Lower lobe of right lung (tissue), 2 donors: ENCODE results near the gene PDE4D. TPM values are rescaled to one million over a fixed set of nuclear protein-coding genes. Genes with fewer than 3 reads are reported as not detected.
"Not testable (repeated sequence)": the region's sequence is repeated elsewhere in the genome, so short reads cannot be mapped to it uniquely, and the experiment has no call there.

ENCODE experiments used
- ATAC-seq, 2 donors: fragments of 200-7000 bp; cut with Tn5 transposase; one replicate each; pipeline ENCODE4 v1.9.1; 2020 to 2022; ENCODE audit warnings: mild to moderate bottlenecking in 2 of 2, moderate library complexity in 2 of 2
- DNase-seq: peaks from one replicate; pipeline ENCODE4 v3.0.0-alpha.2; 2020
- H3K27ac ChIP-seq: fragments of 200-600 bp; one replicate; pipeline ENCODE4 v1.8.0; 2022
- H3K27me3 ChIP-seq: fragments of 200-600 bp; one replicate; pipeline ENCODE4 v1.8.0; 2022; ENCODE audit warnings: low read depth
- H3K36me3 ChIP-seq: fragments of 200-600 bp; one replicate; pipeline ENCODE4 v1.8.0; 2022; ENCODE audit warnings: mild to moderate bottlenecking
- H3K4me1 ChIP-seq: fragments of 200-600 bp; one replicate; pipeline ENCODE4 v1.8.0; 2022
- H3K4me3 ChIP-seq: fragments of 200-600 bp; one replicate; pipeline ENCODE4 v1.8.0; 2022; ENCODE audit warnings: mild to moderate bottlenecking
- H3K9me3 ChIP-seq: fragments of 200-600 bp; one replicate; pipeline ENCODE4 v1.8.0; 2022
- intact Hi-C: fragments of 100-400 bp; cut with DNase I; formaldehyde crosslinking; loops from one replicate; pipeline ENCODE4 v1.11.0; 2022
- total RNA-seq: library from RNA; stranded (reverse); fragmentation: NEBNext Ultra II Directional; extraction: Animal tissue kit (Norgen Biotek cat#: 25700); gene quantifications from one replicate; pipeline ENCODE4 v1.2.1, GENCODE V29; 2021
- TF ChIP-seq, protein P1 (sequence below): fragments of 200-600 bp; IDR thresholded peaks from one replicate; pipeline ENCODE4 v1.8.0; 2022; ENCODE audit warnings: antibody characterized with exemption, mild to moderate bottlenecking
- donor health status: DM: no; HTN: yes; CAD: no; lungs with severe emphysema.

The PDE4D gene
- total RNA-seq, 1 donor from 2014 or later = 71.3 TPM

DNA sequence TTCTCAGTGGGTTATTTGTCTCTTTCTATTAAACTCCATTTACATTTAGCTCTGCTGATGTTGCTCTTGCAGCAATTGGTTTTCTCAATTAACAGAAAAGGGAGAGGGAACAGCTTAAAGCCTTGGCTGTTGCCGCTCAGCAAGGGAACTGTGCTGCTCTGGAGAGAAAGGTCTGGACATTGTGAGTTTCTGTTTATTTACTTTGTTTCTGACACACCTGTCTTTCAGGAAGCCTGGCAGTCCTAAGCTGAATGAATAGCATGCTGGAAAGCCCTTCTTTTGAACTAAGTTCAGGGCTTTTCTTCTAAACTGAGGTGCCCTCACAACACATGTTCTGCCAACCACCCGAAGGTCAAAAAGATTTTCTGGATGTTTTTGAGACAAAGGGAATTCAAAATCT lies 491.9 kb downstream of the PDE4D start:
- no peak overlapping the region for H3K4me3 ChIP-seq
- ATAC-seq (no peak), DNase-seq (no peak)
- TF ChIP-seq, protein P1, sequence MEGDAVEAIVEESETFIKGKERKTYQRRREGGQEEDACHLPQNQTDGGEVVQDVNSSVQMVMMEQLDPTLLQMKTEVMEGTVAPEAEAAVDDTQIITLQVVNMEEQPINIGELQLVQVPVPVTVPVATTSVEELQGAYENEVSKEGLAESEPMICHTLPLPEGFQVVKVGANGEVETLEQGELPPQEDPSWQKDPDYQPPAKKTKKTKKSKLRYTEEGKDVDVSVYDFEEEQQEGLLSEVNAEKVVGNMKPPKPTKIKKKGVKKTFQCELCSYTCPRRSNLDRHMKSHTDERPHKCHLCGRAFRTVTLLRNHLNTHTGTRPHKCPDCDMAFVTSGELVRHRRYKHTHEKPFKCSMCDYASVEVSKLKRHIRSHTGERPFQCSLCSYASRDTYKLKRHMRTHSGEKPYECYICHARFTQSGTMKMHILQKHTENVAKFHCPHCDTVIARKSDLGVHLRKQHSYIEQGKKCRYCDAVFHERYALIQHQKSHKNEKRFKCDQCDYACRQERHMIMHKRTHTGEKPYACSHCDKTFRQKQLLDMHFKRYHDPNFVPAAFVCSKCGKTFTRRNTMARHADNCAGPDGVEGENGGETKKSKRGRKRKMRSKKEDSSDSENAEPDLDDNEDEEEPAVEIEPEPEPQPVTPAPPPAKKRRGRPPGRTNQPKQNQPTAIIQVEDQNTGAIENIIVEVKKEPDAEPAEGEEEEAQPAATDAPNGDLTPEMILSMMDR = no peak
- no peaks in the 10 kb centered on the region for H3K4me1 ChIP-seq
- H3K27me3 ChIP-seq = no peaks in the 10 kb centered on the region
- H3K9me3 ChIP-seq = no peaks in the 10 kb centered on the region
- H3K36me3 ChIP-seq = no peaks in the 10 kb centered on the region
- intact Hi-C loops = no loop called here
- H3K27ac ChIP-seq = no peak overlapping the region

DNA sequence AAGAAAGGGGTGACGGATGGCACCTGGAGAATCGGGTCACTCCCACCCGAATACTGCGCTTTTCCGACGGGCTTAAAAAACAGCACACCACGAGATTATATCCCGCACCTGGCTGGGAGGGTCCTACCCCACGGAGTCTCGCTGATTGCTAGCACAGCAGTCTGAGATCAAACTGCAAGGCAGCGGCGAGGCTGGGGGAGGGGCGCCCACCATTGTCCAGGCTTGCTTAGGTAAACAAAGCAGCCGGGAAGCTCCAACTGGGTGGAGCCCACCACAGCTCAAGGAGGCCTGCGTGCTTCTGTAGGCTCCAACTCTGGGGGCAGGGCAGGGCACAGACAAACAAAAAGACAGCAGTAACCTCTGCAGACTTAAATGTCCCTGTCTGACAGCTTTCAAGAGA lies 498.6 kb downstream of the PDE4D start:
- H3K27me3 ChIP-seq, intact Hi-C loops, H3K36me3 ChIP-seq, H3K27ac ChIP-seq, DNase-seq, H3K9me3 ChIP-seq, H3K4me1 ChIP-seq, ATAC-seq, H3K4me3 ChIP-seq: not testable (repeated sequence)

DNA sequence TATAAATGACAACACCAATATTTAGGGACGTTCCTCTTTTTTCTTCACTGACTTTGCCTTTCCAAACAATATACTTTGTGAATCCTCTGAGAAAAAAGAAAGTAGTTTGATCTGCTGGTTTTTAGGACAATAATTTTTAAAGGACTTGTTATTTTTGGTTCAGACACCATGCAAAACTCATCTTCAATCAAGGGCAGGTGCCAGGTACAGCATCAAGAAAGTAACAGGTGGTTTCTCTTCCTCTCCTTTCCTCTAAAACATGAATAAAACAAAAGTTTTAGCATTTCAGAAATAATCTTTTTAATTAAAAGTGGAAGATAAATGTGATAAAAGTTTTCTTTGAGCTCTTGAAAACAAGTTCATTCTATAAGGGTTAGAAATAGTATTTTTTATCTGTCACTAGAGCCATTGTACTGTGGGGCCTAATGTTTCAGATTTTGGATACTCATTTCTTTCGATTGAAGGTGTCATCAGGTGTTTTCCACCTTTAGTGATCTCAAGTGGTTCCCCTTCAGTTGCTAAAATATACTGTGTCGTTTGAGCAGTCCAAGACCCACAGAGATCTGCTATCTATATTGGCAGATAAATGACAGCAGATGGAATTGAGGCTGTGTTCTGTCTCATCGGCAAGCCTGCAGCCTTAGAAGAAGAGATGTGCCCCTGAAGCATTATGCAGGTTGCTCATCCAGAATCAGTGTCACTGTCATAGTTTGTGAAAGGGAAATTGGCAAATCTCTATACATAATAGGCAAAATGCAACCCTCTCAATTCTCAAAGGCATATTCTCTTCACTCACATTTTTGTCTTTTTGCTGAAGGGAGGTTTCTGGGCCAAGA lies 499.7 kb downstream of the PDE4D start:
- DNase-seq (no peak), ATAC-seq (no peak)
- intact Hi-C loops = no loop called here
- no peaks in the 10 kb centered on the region for H3K27me3 ChIP-seq
- H3K36me3 ChIP-seq = no peaks in the 10 kb centered on the region
- no peaks in the 10 kb centered on the region for H3K9me3 ChIP-seq
- no peak overlapping the region for H3K4me3 ChIP-seq
- H3K4me1 ChIP-seq = no peaks in the 10 kb centered on the region
- no peak overlapping the region for H3K27ac ChIP-seq
- TF ChIP-seq, protein P1 = no peak

DNA sequence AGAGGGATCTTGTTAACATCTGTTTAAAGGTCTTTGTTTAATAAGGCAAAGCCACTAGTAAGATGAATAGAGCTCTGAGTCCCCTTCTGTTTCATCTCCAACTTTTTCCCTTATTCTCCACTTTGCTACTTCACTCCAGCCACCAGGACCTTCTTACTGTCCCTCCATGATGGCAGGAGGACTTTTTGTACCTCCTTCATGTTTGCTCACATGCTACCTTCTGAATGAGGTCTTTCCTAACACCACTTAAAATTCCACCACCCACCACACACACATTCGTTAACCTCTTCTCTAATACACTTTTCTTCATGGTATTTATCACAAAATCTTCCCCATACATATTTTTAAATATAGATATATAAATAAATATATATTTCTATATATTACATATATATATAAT lies 501.9 kb downstream of the PDE4D start:
- peak in 1 of 2 donors; percentile 59 for ATAC-seq
- H3K9me3 ChIP-seq = no peaks in the 10 kb centered on the region
- no peak overlapping the region for H3K4me3 ChIP-seq
- intact Hi-C loops = no loop called here
- DNase-seq = no peak
- H3K27ac ChIP-seq = no peak overlapping the region
- no peaks in the 10 kb centered on the region for H3K36me3 ChIP-seq
- H3K27me3 ChIP-seq = no peaks in the 10 kb centered on the region
- TF ChIP-seq, protein P1 = no peak
- H3K4me1 ChIP-seq = no peaks in the 10 kb centered on the region

DNA sequence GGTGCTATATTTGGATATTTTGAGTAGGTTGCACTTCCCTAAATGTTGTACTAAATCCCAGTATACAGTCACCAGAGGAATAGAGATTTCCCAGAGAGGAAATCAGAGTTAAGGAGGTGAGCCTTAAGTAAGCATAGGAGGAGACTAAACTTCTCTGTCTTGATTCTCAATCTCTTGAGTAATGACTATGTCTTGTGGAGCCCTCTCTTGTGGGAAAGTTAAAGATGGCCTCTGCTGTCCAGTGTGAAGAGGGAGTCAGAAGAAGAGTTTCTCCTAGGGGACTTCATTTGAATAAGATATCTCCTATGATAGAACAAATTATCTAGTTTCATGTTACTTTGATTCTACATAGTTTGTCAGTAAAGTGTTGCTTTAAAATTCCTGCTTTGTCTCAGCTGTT lies 502.5 kb downstream of the PDE4D start:
- no peaks in the 10 kb centered on the region for H3K9me3 ChIP-seq
- H3K36me3 ChIP-seq = no peaks in the 10 kb centered on the region
- H3K27ac ChIP-seq = peak overlapping the region; percentile 22
- peak in 1 of 2 donors; percentile 33 for ATAC-seq
- TF ChIP-seq, protein P1 = no peak
- no peaks in the 10 kb centered on the region for H3K4me1 ChIP-seq
- H3K4me3 ChIP-seq = no peak overlapping the region
- no peaks in the 10 kb centered on the region for H3K27me3 ChIP-seq
- no peak for DNase-seq
- intact Hi-C loops = no loop called here

DNA sequence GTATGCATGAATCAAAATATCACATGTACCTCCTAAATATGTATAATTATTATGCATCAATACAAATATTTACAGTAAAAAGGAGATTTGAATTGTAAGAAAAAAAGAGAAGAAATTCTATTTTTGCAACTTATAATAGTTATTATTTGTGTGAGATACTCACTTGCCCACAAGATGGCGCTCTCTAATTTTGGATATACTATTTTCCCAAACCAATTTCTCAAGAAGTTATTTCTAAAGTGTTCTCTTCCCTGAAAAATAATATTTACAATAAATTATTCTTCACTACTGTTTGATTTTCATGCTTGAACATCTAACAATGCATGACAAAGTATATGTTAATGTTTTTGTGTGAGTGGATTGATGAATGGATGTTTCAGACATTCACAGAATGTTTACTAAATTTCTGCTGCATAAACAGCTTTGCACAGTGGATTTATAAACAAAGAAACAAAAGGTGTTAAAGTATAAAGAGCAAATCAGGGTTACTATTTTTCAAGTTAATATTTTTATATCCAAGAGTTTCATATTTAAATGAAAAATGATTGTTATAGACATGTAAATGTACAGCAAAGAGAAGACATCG lies 503.4 kb downstream of the PDE4D start:
- intact Hi-C loops = no loop called here
- Histone ChIP-seq H3K36me3 (no peaks in the 10 kb centered on the region), H3K4me3 (no peak overlapping the region), H3K9me3 (no peaks in the 10 kb centered on the region), H3K27ac (no peak overlapping the region), H3K4me1 (no peaks in the 10 kb centered on the region), H3K27me3 (no peaks in the 10 kb centered on the region)
- TF ChIP-seq, protein P1 = peak; percentile 72
- ATAC-seq (no peak), DNase-seq (no peak)
